Lower lobe of right lung (tissue), 2 donors: ENCODE data around the gene RNF215. TPM values are rescaled to one million over a fixed set of nuclear protein-coding genes. Genes with fewer than 3 reads are reported as not detected.
A peak's percentile ranks its signal among the peaks of the same experiment; 100 is the strongest.

Experiments
- ATAC-seq, 2 donors: fragments of 200-7000 bp; cut with Tn5 transposase; one replicate each; pipeline ENCODE4 v1.9.1; 2020 to 2022; ENCODE audit warnings: mild to moderate bottlenecking in 2 of 2, moderate library complexity in 2 of 2
- DNase-seq: peaks from one replicate; pipeline ENCODE4 v3.0.0-alpha.2; 2020
- H3K27ac ChIP-seq: fragments of 200-600 bp; one replicate; pipeline ENCODE4 v1.8.0; 2022
- H3K27me3 ChIP-seq: fragments of 200-600 bp; one replicate; pipeline ENCODE4 v1.8.0; 2022; ENCODE audit warnings: low read depth
- H3K36me3 ChIP-seq: fragments of 200-600 bp; one replicate; pipeline ENCODE4 v1.8.0; 2022; ENCODE audit warnings: mild to moderate bottlenecking
- H3K4me1 ChIP-seq: fragments of 200-600 bp; one replicate; pipeline ENCODE4 v1.8.0; 2022
- H3K4me3 ChIP-seq: fragments of 200-600 bp; one replicate; pipeline ENCODE4 v1.8.0; 2022; ENCODE audit warnings: mild to moderate bottlenecking
- H3K9me3 ChIP-seq: fragments of 200-600 bp; one replicate; pipeline ENCODE4 v1.8.0; 2022
- intact Hi-C: fragments of 100-400 bp; cut with DNase I; formaldehyde crosslinking; loops from one replicate; pipeline ENCODE4 v1.11.0; 2022
- total RNA-seq: library from RNA; stranded (reverse); fragmentation: NEBNext Ultra II Directional; extraction: Animal tissue kit (Norgen Biotek cat#: 25700); gene quantifications from one replicate; pipeline ENCODE4 v1.2.1, GENCODE V29; 2021
- TF ChIP-seq, protein P1 (sequence below): fragments of 200-600 bp; IDR thresholded peaks from one replicate; pipeline ENCODE4 v1.8.0; 2022; ENCODE audit warnings: antibody characterized with exemption, mild to moderate bottlenecking
- donor health status: DM: no; HTN: yes; CAD: no; lungs with severe emphysema.

RNF215 gene
- total RNA-seq, 1 donor from 2014 or later: 13.6 TPM

DNA sequence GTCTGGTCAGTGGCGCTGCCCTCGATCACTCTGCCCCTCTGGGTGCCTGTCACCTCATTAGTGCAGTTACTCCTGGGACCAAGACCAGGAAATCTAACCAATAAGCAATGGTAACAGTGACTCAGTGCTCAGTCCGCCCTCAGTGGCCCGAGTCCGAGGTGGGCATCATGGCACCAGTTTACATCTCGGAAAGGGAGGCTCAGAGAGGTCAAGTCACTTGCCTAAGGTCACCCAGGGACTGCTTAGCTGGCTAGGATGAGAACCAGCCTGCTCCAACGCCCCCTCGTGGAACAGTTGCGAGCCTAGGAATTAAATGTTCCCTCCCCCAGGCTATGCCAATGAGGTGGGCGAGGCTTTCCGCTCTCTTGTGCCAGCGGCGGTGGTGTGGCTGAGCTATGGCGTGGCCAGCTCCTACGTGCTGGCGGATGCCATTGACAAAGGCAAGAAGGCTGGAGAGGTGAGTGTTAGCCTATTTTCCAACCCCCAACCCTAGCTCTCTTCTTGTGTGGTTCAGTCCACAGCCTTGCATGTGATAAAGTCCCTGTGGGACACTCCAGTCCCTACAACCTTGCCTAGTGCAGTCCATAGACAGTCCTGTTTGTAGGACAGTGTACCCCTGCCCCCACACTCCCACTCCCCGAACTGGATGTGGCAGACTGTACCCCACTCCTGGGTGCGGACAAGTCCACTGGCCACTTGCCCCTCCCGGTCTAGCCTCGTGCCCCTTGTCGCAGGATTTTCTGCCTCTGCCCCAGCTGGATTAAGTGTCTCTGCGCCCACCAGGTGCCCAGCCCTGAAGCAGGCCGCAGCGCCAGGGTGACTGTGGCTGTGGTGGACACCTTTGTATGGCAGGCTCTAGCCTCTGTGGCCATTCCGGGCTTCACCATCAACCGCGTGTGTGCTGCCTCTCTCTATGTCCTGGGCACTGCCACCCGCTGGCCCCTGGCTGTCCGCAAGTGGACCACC lies 39.5 kb upstream of the RNF215 start:
- H3K36me3 ChIP-seq: no peaks in the 10 kb centered on the region
- no peaks in the 10 kb centered on the region for H3K27me3 ChIP-seq
- ATAC-seq (peak; percentile 62 to 69), DNase-seq (peak; percentile 93)
- peak overlapping the region; percentile 84 for H3K4me3 ChIP-seq
- peak overlapping the region; percentile 79 for H3K27ac ChIP-seq
- TF ChIP-seq, protein P1, sequence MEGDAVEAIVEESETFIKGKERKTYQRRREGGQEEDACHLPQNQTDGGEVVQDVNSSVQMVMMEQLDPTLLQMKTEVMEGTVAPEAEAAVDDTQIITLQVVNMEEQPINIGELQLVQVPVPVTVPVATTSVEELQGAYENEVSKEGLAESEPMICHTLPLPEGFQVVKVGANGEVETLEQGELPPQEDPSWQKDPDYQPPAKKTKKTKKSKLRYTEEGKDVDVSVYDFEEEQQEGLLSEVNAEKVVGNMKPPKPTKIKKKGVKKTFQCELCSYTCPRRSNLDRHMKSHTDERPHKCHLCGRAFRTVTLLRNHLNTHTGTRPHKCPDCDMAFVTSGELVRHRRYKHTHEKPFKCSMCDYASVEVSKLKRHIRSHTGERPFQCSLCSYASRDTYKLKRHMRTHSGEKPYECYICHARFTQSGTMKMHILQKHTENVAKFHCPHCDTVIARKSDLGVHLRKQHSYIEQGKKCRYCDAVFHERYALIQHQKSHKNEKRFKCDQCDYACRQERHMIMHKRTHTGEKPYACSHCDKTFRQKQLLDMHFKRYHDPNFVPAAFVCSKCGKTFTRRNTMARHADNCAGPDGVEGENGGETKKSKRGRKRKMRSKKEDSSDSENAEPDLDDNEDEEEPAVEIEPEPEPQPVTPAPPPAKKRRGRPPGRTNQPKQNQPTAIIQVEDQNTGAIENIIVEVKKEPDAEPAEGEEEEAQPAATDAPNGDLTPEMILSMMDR: peak; percentile 77
- H3K9me3 ChIP-seq: no peaks in the 10 kb centered on the region
- intact Hi-C loops: no loop called here
- peaks cover 39% of the 10 kb centered on the region for H3K4me1 ChIP-seq

DNA sequence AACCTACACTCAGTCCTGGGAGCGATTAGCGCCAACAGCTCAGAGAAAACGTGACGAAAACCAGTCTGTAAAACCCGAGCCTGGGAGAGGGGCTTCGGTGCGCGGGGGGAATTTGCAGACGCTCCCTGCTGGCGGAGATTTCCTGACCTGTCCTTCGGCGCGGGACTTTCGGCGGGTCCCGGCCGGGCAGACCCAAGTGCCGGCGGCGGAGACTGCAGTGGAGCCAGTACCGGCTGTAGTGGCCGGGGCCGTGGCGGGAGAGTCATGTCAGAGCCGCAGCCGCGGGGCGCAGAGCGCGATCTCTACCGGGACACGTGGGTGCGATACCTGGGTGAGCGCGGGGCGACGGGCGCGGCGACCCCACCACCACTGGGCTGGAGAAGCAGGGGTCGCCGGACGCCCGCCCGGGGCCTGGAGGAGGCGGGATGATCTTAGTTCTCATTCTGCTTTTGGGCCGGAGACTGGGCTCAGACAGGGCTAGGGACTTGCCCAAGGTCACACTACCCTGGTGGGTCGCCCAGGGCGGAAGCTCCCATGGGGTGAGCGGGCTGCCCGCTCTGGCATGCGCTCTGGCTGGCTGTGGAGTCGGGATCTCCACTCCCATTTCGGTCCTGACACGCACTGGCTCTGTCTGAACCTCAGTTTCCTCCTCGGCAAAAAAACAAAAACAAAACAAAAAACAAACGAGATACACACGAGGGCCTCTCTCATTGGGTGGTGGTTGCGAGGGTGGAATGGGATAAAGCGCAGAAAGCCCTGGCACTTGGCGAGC lies 38.6 kb upstream of the RNF215 start, which contains the start of gene MTFP1:
Gene MTFP1 (plus strand): TSS at position 153 of the 772 bp plus-strand sequence. CDS start 112 bp downstream, at position 265.
- intact Hi-C loops: no loop called here
- DNase-seq: peak; percentile 66
- Histone ChIP-seq H3K36me3 (no peaks in the 10 kb centered on the region), H3K9me3 (no peaks in the 10 kb centered on the region), H3K4me1 (peaks cover 47% of the 10 kb centered on the region), H3K27ac (peak within 1 kb of the TSS; percentile 98), H3K27me3 (no peaks in the 10 kb centered on the region), H3K4me3 (peak within 1 kb of the TSS; percentile 84)
- peak in 1 of 2 donors; percentile 31 for ATAC-seq
- TF ChIP-seq, protein P1: no peak

DNA sequence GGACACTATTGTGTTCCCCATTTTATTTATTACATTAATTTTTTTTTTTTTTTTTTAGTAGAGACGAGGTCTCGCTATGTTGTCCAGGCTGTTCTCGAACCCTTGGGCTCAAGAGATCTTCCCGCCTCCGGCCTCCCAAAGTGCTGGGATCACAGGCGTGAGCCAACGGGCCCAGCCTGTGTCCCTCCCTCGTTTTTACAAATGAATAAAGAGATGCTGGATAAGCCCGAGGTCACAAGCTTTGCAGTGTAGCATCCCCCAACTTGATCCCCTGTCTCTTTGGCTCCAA lies 38.1 kb upstream of the RNF215 start:
- Histone ChIP-seq H3K27ac (peak overlapping the region; percentile 79), H3K27me3 (no peaks in the 10 kb centered on the region), H3K4me3 (peak overlapping the region; percentile 84), H3K9me3 (no peaks in the 10 kb centered on the region), H3K36me3 (no peaks in the 10 kb centered on the region), H3K4me1 (peaks cover 53% of the 10 kb centered on the region)
- DNase-seq (no peak), ATAC-seq (no peak)
- TF ChIP-seq, protein P1: no peak
- intact Hi-C loops: no loop called here

DNA sequence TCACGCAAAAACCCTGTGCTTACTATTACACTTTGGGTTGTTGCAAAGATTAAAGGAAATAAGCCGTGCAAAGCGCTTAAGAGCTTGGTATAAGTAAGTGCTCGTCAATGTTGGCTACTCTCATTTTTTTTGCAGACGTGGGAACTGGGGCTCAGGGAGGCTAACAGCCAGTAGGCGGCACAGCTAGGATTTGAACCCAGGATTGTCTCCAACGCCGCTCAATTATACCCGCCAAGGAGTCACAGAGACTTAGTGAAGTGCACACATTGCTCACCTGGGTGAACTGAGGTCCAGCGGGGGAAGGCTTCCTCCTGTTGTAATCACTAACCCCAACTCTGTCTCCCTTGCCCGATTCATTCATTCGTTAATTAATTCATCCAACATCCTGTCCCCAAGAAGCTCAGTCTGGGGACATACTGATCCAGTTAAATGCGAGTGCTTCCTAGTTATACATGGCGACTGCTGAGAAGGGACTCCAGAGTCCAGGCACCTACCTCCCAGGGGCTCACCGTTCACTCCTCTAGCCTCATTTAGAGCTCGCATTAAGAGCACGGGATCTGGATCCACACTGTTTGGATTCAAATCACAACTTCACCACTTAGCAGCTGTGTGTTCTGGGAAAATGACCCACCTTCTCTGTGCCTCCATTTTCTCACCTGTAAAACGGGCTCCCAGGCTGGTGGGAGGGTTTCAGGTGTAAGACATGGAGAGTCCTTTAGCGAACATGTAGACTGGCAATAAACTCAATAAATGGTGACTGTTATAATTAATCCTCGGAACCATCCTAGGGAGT lies 37.5 kb upstream of the RNF215 start:
- Histone ChIP-seq H3K36me3 (no peaks in the 10 kb centered on the region), H3K27ac (peak overlapping the region; percentile 98), H3K27me3 (no peaks in the 10 kb centered on the region), H3K9me3 (no peaks in the 10 kb centered on the region), H3K4me1 (peaks cover 55% of the 10 kb centered on the region), H3K4me3 (peak overlapping the region; percentile 84)
- no peak for ATAC-seq
- DNase-seq: no peak
- intact Hi-C loops: no loop called here
- TF ChIP-seq, protein P1: no peak

DNA sequence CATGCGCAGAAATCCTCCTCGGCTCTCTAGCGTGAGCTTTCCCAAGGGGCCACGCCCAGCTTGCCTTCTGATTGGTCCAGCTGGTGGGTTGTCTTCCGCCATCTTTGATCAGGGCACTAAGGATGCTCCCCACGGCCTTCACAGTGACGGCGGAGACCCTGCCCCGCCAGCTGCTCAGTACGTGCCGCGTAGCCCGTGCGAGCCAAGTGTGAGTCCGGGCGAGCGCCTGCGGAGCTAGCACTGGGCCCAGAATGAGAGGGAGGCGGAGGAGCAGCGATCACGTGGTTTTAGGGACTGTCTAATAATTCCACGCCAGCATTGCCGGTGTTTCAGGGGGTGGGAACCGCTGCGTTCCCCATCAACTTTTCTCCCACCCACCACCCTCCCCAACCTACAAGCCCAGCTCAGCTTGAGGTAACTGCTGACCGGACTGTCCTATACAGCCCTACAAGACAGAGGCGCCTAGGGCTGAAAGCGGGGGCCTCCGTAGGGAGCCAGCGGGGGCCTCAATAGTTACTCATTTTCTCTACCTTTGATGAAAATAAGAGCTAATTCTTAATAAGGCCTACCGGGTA lies 36.8 kb upstream of the RNF215 start:
- ATAC-seq: peak; percentile 90 to 95
- intact Hi-C loops: no loop called here
- no peaks in the 10 kb centered on the region for H3K27me3 ChIP-seq
- peaks cover 5% of the 10 kb centered on the region for H3K36me3 ChIP-seq
- peak overlapping the region; percentile 76 for H3K4me3 ChIP-seq
- peaks cover 55% of the 10 kb centered on the region for H3K4me1 ChIP-seq
- TF ChIP-seq, protein P1: no peak
- peak overlapping the region; percentile 98 for H3K27ac ChIP-seq
- DNase-seq: peak; percentile 99
- H3K9me3 ChIP-seq: no peaks in the 10 kb centered on the region
